HAP-1 (cell line): ENCODE data around the gene JAZF1.

Experiments
- DNase-seq, 2 experiments: peaks; one replicate each; pipeline ENCODE4 v3.0.0-alpha.2; 2016 to 2020; ENCODE audit warnings: low spot score in 2 of 2
- H3K27me3 ChIP-seq: fragments of 250-450 bp; sonication (Bioruptor Pico); 2 replicates; pipeline ENCODE4 v1.5.1; 2020; ENCODE audit warnings: low read depth, mild to moderate bottlenecking, moderate library complexity
- H3K36me3 ChIP-seq: fragments of 250-450 bp; sonication (Bioruptor Pico); replicated peaks from 2 replicates; pipeline ENCODE4 v1.5.1; 2020; ENCODE audit warnings: mild to moderate bottlenecking
- H3K4me1 ChIP-seq: fragments of 250-450 bp; sonication (Bioruptor Pico); 2 replicates; pipeline ENCODE4 v1.5.1; 2020; ENCODE audit warnings: mild to moderate bottlenecking
- H3K4me3 ChIP-seq: fragments of 250-450 bp; sonication (Bioruptor Pico); 2 replicates; pipeline ENCODE4 v1.5.1; 2020; ENCODE audit warnings: mild to moderate bottlenecking, moderate library complexity
- H3K9me3 ChIP-seq: fragments of 250-450 bp; sonication (Bioruptor Pico); 2 replicates; pipeline ENCODE4 v1.5.1; 2020; ENCODE audit warnings: mild to moderate bottlenecking, moderate library complexity
- in situ Hi-C: fragments of 300-500 bp; cut with MboI; formaldehyde crosslinking; loops from 3 replicates; pipeline ENCODE4 v1.14.3; 2020; ENCODE audit warnings: low sequenced_read_pairs, inconsistent platforms, mixed read lengths

JAZF1 gene

DNA sequence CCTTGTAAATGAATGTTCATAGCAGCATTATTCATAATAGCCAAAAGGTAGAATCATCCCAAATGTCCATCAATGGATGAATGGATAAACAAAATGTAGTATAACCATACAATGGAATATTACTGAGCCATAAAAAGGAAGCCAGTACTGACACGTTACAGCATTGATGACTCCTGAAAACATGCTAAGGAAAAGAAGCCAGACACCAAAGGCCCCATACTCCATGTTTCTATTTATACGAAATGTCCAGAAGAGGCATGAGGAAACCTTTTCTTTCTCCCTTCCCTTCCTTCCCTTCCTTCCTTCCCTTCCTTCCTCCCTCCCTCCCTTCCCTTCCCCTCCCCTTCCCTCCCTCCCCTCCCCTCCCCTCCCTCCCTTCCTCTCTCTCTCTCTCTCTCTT, 131.9 kb downstream of the JAZF1 start:
- no peaks in the 10 kb centered on the region for H3K9me3 ChIP-seq
- H3K36me3 ChIP-seq: no peaks in the 10 kb centered on the region
- no peaks in the 10 kb centered on the region for H3K27me3 ChIP-seq
- no peak for DNase-seq
- in situ Hi-C loops: no loop called here
- peaks cover 11% of the 10 kb centered on the region for H3K4me1 ChIP-seq
- no peak overlapping the region for H3K4me3 ChIP-seq

DNA sequence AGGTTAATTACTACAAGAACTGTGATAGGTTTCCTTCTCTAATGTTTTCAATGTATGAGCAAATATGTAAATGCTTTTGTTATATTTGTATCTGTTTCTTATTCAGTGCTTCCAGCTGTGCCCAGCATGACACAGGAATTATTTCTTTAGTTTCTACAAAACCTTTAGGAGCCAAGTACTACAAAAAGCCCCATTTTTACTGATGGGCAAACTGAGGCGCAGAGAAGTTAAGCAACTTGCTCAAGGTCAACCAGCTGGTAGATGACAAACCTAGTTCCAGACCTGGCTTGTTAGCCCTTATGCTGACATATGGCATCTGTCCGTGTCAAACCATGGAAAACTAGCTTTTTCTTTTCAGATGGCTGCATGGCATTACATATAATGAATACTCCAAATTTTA, 134.6 kb downstream of the JAZF1 start:
- H3K4me3 ChIP-seq: no peak overlapping the region
- H3K27me3 ChIP-seq: no peaks in the 10 kb centered on the region
- no peak for DNase-seq
- 0 out of 2 replicates have a peak, but pooled peaks cover 2% of the 10 kb centered on the region for H3K4me1 ChIP-seq
- no peaks in the 10 kb centered on the region for H3K9me3 ChIP-seq
- in situ Hi-C loops: no loop called here
- no peaks in the 10 kb centered on the region for H3K36me3 ChIP-seq

DNA sequence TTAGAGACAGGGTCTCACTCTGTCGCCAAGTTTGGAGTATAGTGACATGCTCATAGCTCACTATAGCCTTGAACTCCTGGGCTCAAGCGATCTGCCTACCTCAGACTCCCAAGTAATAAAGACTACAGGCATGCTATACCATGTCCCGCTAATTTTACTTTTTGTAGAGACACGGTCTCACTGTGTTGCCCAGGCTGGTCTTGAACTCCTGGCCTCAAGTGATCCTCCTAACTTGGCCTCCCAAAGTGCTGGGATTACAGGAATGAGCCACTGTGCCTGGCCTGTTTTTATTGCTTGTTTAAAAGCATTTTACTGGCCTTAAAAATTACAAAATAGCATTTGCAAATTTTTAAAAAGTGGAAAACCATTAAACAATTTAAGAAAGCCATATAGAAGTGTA, 135.0 kb downstream of the JAZF1 start:
- H3K27me3 ChIP-seq: no peaks in the 10 kb centered on the region
- no peaks in the 10 kb centered on the region for H3K36me3 ChIP-seq
- in situ Hi-C loops: no loop called here
- H3K4me1 ChIP-seq: 0 out of 2 replicates have a peak, but pooled peaks cover 2% of the 10 kb centered on the region
- no peaks in the 10 kb centered on the region for H3K9me3 ChIP-seq
- H3K4me3 ChIP-seq: no peak overlapping the region
- no peak for DNase-seq

DNA sequence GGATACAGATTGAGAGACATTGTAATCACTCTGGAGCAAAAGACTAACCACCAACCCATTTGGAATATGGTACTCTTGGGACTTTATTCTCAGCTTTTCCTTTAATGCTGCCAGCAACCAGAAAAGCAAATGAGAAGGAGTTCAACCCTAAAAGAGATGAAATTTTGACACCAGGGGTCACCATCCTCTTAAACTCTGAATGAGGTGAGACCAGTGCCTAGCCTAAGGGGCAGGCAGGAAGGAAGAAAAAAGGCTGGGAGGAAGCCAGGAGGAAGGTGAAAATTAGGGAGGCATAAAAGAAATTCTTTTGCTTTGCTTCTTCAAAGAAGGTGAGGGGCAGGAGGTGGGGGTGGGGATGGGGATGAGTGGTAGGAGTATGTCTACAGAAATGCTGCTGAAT, 135.8 kb downstream of the JAZF1 start:
- no peaks in the 10 kb centered on the region for H3K9me3 ChIP-seq
- no peak for DNase-seq
- H3K4me3 ChIP-seq: no peak overlapping the region
- no peaks in the 10 kb centered on the region for H3K27me3 ChIP-seq
- 0 out of 2 replicates have a peak, but pooled peaks cover 2% of the 10 kb centered on the region for H3K4me1 ChIP-seq
- in situ Hi-C loops: no loop called here
- no peaks in the 10 kb centered on the region for H3K36me3 ChIP-seq

DNA sequence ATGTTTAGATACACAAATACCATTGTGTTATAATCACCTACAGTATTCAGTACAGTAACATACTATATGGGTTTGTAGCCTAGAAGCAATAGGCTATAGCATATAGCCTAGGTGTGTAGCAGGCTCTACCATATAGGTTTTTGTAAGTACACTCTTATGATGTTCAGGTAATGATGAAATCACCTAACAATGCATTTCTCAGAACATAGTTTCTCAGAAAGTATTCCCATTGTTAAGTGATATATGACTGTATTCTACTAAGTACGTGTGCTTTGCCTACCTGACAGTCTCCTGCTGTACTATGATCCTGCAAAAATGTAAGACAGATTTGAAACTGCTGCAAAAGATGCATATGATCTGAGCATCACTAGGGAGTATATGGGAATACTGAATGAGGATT, 137.9 kb downstream of the JAZF1 start:
- in situ Hi-C loops: no loop called here
- DNase-seq: no peak
- H3K36me3 ChIP-seq: no peaks in the 10 kb centered on the region
- no peaks in the 10 kb centered on the region for H3K27me3 ChIP-seq
- no peak overlapping the region for H3K4me3 ChIP-seq
- no peaks in the 10 kb centered on the region for H3K9me3 ChIP-seq
- H3K4me1 ChIP-seq: peaks cover 11% of the 10 kb centered on the region

DNA sequence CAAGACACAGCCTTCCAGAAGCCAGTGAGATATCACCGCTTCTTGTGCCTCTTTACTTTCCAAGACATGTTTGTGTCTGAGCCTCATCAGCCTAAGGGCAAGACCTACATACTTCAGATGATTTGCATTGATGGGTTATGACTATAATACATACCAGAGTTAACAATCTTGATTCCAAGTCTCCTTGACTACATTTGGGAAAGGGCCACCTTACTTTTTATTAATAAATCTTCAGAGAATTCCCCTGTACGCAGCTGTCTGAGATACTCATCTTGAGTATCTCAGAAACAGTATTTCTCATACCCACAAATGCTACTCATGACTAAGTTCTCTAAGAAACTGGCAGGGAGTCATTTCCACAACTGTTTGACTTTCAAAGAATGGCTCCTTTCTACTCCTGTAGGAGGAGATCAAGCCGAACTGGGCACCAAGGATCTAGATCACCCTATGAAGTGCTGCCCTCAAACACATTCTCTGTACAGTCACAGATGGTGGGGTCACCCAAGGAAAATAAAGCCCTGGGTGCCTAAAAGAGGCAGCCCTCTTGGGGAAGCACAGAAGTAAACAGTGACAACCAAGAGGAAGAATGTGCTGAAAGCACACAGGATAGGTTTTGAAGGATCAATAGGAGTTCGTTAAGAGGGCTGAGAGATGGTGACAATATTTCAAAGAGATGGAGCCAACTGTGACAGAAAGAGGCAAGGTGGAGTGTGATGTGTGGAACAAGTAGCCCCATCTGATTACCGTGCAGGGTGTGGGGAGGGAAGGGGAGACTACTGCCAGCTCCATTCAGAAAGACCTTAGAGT, 138.9 kb downstream of the JAZF1 start:
- Histone ChIP-seq H3K9me3 (no peaks in the 10 kb centered on the region), H3K27me3 (no peaks in the 10 kb centered on the region), H3K36me3 (no peaks in the 10 kb centered on the region), H3K4me1 (peaks cover 14% of the 10 kb centered on the region), H3K4me3 (no peak overlapping the region)
- no peak for DNase-seq
- in situ Hi-C loops: no loop called here

DNA sequence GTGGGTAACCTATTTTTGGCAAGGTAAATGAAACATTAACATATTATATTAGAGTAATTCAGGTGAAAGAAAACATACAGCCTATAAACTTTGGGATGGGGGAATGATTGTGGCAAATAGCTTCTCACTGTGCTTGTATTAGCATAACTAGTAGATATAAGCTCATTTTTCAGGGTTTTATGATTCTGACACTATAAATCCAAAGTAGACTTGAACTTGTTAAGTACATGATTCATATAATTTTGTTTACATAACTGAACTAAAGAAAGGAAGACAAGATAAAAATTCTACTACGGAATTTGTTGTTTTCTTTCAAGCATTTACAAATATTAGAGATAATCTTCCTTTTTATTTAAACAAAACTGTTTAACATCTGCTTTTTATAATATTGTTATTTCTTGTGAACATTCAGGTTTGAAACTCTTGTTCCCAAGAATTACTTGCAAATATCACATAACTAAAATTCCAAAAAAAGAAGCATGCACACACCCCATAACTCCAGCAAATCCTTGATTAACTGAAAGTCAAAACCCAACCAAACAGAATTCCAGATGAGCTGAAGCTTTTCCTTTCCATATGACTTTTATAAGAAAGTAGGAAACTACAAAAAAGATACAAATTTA, 142.3 kb downstream of the JAZF1 start:
- peaks cover 24% of the 10 kb centered on the region for H3K4me1 ChIP-seq
- no peak for DNase-seq
- no peaks in the 10 kb centered on the region for H3K9me3 ChIP-seq
- H3K27me3 ChIP-seq: no peaks in the 10 kb centered on the region
- no peak overlapping the region for H3K4me3 ChIP-seq
- in situ Hi-C loops: no loop called here
- H3K36me3 ChIP-seq: no peaks in the 10 kb centered on the region

DNA sequence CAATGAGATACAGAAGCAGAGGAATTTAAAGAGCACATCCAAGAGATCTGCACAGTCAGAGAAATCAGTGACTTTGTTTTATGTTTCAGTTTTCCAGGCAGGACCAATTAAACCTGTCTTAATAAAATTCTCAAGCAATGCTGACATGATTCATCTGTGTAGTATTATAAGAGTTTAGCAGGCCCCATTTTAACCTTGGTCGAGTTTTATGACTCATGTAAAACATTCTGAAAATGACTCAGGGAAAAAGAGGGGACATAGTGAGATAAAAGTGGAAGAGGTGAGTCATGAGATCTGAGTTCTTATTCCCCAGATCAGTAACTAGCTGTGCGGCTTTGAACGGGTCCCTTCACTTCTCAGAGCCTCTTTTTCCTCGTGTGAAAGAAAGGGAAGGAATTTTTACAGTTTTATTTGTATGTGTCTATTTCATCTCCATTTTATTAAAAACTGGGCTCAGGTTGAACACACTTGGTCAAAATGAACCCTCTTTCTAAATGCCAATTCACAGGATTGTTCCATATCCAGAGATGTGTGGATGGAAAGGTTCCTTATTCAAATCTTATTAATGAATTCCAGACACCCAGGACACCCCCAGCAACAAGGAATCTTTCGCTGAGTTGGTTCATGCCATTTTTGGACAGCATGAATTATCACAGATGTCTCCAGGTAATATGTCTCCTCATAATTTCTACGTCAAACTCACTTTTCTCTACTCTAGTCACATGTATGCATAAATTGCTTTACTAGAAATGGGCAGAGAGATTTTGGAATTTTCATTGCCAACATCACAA, 143.2 kb downstream of the JAZF1 start:
- no peaks in the 10 kb centered on the region for H3K9me3 ChIP-seq

DNA sequence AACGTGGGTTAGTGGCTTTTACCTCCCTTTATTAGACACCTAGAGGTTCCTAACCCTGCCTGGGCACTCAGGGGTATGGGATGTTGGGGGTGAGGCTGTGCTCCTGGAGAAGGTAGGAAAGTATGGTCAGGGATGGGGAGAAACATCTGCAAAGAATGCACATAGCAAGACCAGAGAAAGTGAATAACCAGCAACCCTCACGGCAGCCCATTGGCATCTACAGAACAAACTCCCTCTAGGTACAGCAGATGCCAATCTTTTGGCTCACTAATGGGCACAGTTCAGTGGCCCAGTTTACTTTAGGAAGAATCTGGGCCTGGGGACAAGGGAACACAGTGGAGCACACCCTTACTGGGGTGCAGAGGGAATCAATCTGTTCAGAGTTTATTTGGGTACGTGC, 143.9 kb downstream of the JAZF1 start:
- no peaks in the 10 kb centered on the region for H3K9me3 ChIP-seq
- no peaks in the 10 kb centered on the region for H3K36me3 ChIP-seq
- no peaks in the 10 kb centered on the region for H3K27me3 ChIP-seq
- in situ Hi-C loops: no loop called here
- no peak for DNase-seq
- H3K4me1 ChIP-seq: peaks cover 27% of the 10 kb centered on the region
- H3K4me3 ChIP-seq: no peak overlapping the region

More for the DNA sequence above, 143.2 kb downstream of the JAZF1 start:
- no peak for DNase-seq
- peaks cover 24% of the 10 kb centered on the region for H3K4me1 ChIP-seq
- no peak overlapping the region for H3K4me3 ChIP-seq
- H3K27me3 ChIP-seq: no peaks in the 10 kb centered on the region
- in situ Hi-C loops: no loop called here
- no peaks in the 10 kb centered on the region for H3K36me3 ChIP-seq

DNA sequence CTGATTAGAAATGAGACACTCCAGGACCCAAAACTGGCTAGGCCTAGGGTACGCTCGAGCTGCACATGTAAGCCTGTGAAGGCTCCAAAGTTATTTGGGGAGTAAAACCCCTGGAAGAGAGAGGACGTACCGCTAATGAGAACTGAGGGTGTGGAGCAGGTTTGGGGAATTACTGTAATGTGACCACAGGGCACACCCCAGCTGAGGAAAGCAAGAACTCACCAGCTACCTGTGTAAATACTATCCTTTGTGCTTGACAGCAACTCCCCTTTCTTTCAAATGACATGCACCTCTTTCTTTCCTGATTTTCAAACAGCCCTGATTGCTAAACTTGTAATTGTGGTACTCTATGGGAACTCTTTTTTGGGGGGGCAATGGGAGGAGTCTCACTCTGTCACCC, 147.2 kb downstream of the JAZF1 start:
- Histone ChIP-seq H3K36me3 (no peaks in the 10 kb centered on the region), H3K4me3 (no peak overlapping the region), H3K4me1 (peaks cover 25% of the 10 kb centered on the region), H3K9me3 (no peaks in the 10 kb centered on the region), H3K27me3 (no peaks in the 10 kb centered on the region)
- in situ Hi-C loops: no loop called here
- DNase-seq: no peak

DNA sequence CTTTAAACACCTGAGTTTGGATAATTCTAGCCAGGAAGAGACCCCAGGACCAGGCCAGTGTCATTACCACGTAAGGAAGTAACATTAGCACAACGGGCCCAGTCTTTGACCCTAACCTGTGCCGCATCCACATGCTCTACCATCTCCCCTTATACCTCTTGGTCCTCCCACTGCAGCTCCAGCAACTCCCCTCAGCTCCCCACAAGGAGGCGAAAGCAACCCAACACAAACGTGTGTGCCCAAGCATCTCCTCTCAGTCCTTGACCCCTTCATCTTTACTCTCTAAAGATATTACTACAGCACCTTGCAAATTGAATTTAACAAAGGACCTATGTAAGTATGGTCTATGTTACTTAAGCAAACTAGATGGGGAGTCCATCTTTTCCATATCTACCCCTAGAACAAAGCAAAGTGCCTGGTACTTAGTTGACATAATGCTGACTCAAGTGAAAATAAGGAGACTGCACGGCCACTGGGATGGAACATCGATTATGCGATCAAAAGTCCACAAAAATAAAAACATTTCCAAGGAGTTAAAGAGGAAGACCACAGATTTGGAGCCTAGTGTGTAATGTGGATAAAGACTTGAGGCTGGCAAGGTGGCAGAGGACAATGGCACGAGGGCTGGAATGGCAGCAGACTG, 147.7 kb downstream of the JAZF1 start:
- in situ Hi-C loops: no loop called here
- Histone ChIP-seq H3K36me3 (no peaks in the 10 kb centered on the region), H3K4me3 (no peak overlapping the region), H3K27me3 (no peaks in the 10 kb centered on the region), H3K4me1 (peaks cover 20% of the 10 kb centered on the region), H3K9me3 (no peaks in the 10 kb centered on the region)
- no peak for DNase-seq

DNA sequence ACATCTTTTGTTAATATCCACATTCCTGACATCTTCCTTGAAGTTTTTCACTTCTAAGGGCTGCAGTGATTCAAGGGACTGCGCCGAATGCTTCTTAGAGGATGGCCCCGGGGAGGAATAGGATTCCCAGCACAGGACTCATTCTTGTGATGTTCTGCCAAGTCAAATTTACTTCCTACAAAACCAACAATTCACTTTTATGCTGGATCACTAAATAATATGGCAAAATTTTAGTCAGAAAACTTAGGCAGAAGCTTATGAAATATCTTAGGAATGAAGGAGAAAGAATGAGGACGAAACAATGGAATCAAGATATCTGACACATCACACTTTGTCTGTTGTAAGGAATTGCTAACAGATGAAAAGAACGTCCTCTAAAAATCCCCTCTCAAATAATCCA, 151.5 kb downstream of the JAZF1 start:
- Histone ChIP-seq H3K9me3 (no peaks in the 10 kb centered on the region), H3K36me3 (no peaks in the 10 kb centered on the region), H3K4me3 (no peak overlapping the region), H3K4me1 (peaks cover 8% of the 10 kb centered on the region), H3K27me3 (no peaks in the 10 kb centered on the region)
- DNase-seq: no peak
- in situ Hi-C loops: no loop called here

DNA sequence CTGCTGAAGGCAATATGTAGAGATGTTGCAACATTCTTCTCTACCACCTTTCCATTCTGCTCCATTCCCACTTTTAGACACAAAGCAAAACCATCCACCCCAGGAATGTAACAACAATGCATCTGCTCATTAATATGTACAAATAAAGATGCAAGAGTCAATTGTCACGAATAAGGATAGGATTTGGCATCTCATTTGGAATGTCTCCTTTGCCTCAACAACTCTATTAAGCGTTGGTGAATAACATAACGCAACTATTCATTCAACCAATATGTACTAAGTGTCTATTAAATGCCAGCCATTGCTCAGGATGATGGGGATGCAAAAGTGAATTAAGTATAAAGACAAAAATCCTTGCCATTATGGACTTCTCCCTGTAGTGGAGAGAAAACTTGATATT, 152.1 kb downstream of the JAZF1 start:
- no peak for DNase-seq
- no peaks in the 10 kb centered on the region for H3K27me3 ChIP-seq
- H3K4me3 ChIP-seq: no peak overlapping the region
- no peaks in the 10 kb centered on the region for H3K36me3 ChIP-seq
- H3K9me3 ChIP-seq: no peaks in the 10 kb centered on the region
- in situ Hi-C loops: no loop called here
- H3K4me1 ChIP-seq: peaks cover 4% of the 10 kb centered on the region
